Activated CD4-positive, alpha-beta T cell treated with anti-CD3 and anti-CD28 coated beads, Interleukin-2, Interleukin-6, amounts not matched to agents 100 ng/mL and 50 ng/mL, durations not matched to agents 16 hours and 8 hours (primary cell): ENCODE measurements around the gene HEBP1.
"Not testable (repeated sequence)": the region's sequence is repeated elsewhere in the genome, so short reads cannot be mapped to it uniquely, and the experiment has no call there.

Source experiments
- DNase-seq: peaks from one replicate; pipeline ENCODE4 v3.0.0-alpha.2; 2020

The HEBP1 gene

DNA sequence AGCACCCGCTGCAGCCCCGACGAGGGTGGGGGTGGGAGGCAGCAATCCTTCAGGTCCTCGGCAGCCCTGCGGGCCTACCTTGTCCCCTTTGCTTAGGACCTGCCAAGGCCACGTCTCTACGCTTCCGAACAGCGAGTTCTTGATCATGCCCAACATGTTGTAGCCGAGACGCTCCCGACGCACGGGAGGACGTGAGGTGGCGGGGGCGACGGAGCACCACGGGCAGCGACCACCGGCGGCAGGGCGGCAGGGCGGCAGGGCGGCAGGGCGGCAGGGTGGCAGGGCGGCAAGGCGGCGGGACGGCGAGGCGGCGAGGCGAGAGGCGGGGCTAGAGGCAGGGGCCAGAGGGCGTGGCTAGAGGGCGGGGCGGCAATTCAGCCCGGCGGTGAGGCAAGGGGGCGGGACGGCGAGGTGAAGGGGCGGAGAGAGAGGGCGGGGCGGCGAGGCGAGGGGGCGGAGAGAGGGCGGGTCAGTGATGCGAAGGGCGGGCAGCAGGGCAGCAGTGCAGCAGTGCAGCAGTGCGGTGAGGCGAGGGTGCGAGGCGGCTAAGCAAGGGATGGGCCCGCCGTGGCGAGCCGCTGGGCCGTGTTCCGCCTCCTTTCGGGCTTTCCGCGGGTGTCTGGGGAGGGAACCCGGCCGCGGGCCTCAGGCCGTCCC is at the start of gene HEBP1:
TSS of gene HEBP1 (minus strand) at position 307 of the 657 bp plus-strand sequence. CDS start at position 156, 151 bp downstream.
- peak; percentile 97 for DNase-seq

GRCh38 chr12:13049816-13050215 is 49.8 kb upstream of the HEBP1 start:
- DNase-seq, result no peak

DNA sequence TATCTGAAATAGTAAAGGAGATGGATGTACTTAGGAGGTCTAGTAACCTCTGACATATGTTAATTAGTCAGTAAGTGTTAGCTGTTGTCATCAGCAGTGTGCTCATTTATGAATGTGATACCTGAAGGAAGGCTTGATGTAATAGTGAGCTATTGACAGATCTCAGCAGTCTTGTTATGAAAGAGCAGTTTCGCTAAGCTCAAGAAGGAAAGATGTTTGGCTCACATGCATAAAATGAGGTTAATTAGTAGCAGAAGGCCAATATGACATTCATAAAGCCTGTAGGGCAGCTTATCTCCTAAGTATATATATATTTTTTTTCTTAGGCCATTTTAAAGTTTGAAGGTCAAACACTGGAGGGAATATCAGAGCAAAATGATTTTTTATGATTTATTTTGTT is 46.9 kb upstream of the HEBP1 start:
- peak; percentile 67 for DNase-seq

DNA sequence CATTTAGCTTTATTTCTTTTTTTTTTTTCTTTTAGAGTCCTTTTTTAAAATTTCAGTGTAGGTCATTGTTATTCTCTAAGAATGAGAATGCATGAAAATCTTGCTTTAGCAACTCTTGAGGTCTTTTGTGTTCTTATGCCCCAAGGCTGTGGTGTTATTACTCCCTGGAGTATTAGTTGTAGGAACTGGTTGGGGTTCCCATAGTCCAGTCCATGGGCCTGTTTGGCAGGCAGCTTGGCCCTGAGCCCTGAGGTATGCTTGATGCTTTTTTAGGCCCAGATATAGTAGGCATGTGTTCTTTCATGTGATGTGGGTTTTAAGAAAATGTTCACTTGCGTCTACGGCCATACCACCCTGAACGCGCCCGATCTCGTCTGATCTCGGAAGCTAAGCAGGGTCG is 45.8 kb upstream of the HEBP1 start:
- no peak for DNase-seq

DNA sequence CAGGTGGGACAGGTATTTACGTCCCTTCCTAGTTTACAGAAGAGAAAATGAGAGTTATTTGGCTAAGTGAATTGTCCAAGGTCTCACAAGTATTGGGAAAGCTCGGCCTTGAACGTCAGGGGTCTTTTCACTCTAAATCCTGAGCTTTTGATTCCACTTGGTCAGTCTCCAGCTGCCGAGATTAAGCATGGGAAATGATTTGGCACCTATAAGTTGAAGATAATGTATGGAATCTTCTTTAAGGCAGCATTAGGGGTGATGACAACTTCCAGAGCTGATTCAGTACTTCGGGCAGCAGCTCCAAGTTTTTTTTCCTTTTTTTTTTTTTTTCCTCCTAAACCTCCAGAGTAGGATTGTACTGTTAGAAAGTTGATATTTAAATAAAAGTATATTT is 44.8 kb upstream of the HEBP1 start:
- no peak for DNase-seq

- DNase-seq, result peak; percentile 86
Observed at GRCh38 chr12:13044002-13044905, 44.2 kb upstream of the HEBP1 start, which contains the start of gene FAM234B. Gene FAM234B, plus strand, starts transcription at chr12:13044381. Its CDS starts 23 bp downstream, at chr12:13044404.

DNA sequence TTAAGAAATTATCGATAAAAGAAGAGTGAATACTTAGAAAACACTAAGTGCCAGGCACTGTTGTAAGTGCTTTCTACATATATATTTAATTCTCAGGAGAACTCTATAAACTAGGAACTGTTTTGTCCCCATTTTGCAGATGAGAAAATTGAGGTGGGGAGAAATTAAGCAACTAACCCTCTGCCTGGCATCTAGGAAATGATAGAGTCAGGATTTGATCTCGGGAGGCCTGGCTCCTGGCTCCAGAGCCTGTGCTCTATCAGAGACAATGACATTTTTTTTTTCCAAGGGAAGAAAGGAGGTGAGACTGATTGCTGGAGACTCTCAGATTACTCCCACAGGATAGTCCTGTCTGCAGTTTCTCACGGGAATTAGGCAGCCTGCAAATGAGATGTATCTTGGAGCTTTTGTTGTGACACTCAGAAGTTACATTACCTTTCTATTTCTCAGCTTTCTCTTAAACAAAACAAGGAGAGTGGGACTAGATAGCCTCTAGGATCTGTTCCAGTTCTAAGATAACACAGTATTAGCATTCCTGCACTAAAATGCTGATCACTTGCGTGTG is 42.7 kb upstream of the HEBP1 start:
- no peak for DNase-seq

DNA sequence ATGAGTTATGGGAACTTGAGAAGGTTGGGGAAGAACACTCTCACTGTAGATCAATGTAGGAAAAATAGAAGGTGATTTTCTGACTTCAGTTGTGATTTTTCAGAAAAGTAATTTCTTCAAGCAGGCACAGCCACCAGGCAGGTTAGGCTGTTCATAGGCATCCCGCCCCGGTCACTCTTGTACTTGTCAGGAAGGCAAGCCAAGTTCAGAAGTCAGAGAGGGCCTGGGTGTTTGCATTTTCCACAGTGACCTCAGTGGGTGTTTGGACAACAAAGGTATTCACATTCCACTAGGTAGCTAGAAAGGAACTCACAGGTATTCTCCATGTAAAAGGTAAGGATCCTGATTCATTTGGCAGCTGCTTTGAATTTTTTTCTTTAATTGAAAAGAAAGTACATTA is 41.2 kb upstream of the HEBP1 start:
- no peak for DNase-seq

GRCh38 chr12:13039328-13039956 is 39.4 kb upstream of the HEBP1 start:
- DNase-seq, result no peak

DNA sequence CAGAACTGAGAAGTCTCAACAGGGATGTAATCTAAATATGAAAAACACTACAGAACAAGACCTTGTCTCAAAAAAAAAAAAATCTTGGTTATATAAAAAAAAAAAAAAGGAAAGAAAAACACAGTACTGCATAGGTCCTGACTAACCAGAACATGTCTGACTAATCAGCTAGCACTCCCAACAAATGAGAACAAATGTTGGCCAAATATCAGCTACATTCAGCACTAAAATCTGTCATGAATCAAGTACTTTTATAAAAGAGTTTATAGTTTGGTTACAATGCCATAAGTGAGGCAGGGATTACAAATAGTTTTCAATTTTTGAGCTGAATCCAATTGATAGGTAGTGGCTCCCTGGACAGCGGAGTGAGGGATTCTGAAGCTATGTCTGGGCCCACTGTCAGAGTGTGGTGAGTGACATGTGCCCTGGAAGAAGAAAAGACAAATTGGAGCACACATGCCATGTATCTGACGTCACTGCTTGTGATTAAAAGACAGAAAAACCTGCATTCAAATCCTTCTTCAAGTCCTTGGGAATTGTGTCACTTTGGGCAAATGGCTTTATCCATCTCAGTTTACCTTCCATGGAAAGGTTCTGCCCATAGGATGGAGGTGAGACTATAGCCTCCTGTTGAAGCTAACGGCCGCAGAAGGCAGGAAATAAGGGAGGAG is 38.6 kb upstream of the HEBP1 start:
- no peak for DNase-seq

GRCh38 chr12:13036881-13037280 is 36.8 kb upstream of the HEBP1 start:
- no peak for DNase-seq

- DNase-seq, result not testable (repeated sequence)
Observed at GRCh38 chr12:13035335-13035734, 35.3 kb upstream of the HEBP1 start.

GRCh38 chr12:13033476-13033875 is 33.4 kb upstream of the HEBP1 start:
- DNase-seq, result no peak

GRCh38 chr12:13032164-13032563 is 32.1 kb upstream of the HEBP1 start:
- no peak for DNase-seq

DNA sequence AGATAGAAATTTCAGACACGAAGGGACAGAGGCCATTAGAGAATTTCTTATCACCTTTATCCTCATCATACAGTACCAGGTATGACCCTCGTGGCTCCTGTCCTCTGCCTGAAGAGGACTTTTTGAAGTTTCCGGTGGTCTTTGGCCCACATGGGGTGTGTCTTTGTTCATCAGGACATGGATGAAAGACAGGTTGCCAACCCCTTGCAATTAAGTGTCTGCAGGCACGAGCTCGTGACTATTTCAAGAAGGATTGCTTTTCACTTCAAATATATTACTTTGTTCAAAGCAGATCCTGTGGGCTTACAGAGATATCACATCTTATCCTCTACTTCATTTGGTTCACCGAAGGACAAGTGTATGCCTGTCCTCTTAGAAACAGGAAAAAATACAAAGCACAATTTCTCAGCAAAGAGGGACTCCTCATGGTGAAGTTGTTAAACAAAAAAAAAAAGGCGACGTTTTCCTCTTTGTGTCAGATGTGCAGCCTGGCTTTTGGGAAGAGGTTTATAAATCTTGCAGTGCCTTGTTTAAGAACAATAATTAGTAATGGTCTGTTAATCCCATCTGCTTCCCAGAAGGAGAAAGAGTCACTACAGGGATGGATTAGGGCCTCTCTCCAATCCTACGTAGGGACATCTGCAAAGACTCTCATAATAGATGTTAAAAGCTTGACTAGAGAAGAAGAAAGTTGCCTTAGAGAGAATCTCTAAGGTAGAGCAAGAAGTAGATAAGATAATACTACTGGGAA is 30.7 kb upstream of the HEBP1 start:
- DNase-seq, result no peak

DNA sequence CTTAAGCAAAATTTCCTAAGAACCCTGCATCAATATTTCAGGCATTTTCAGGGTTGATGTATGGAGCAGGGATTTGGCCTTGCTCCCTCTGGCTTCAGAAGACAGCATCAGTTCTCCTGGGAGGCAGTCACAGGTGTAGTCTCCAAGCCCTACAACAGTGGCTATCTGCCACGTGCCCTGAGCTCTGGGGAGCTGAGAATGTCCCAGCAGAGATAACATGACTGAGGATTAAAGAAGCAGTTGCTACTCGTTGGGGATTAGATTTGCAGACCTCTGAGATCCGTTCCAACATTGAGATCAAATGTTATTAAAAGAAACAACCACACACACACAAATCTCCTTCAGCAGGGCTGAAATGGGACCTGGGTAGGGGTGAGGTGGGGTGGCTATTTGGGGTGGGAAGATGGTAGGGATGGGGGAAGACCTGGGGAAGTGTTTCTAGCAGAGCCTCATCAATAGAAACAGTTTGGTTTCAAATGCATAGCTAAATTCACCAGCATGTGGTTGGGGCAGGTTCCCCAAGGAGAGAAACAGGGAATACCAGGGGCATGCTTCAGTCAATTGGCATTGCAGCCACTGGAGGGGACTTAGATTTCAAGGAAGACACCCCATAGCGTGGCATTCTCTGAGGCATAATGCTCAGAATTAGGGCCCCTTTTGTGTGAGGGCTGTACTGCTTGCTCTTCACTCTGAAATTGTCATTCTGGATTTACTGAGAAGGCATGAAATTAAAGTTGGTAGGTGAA is 28.9 kb upstream of the HEBP1 start:
- no peak for DNase-seq

- DNase-seq, result no peak
Observed at GRCh38 chr12:13027508-13027907, 27.4 kb upstream of the HEBP1 start.

- DNase-seq, result no peak
Observed at GRCh38 chr12:13027032-13027431, 27.0 kb upstream of the HEBP1 start.

DNA sequence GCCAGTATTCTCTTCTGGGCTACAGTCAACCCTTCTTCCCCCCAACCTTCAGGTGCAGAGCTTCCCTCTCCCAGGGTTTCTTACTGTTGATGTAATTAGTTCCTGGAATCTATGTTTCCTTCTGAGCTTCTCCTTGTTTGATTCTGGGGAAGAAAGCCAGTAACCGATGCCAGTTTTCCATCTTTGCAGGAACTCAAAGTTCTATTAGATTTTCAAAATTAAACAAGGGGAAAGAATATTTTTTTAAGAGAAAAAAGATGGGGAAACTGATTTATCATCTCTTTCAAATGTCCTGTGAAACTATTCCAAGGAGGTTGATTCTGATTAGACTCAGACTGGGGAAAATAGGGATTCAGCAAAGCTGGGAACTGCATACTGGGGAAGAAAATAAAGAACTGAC is 26.2 kb upstream of the HEBP1 start:
- DNase-seq, result no peak

DNA sequence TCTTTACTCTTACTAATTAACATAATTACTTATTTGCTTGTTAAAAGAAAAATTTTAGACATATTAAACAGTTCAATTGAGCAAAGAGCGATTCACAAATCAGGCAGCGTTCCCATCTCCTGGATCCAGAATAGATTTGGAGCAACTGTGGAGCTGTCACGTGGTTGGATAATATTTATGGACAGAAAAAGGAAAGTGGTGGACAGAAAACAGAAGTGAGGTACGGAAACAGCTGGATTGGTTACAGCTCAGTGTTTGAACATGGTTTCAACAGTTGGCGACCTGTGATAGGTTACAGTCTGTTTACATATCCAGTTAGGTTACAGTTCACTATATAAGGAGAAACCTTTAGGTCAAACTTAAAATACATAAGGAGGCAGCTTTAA is 24.5 kb upstream of the HEBP1 start:
- DNase-seq, result no peak

GRCh38 chr12:13023811-13024530 is 23.9 kb upstream of the HEBP1 start:
- peak; percentile 6 for DNase-seq
